NOMO-1 (cell line): ENCODE measurements around the gene POLR2L.

Source experiments
- DNase-seq, 2 experiments: peaks; one replicate each; lab custom pipeline; 2025; ENCODE audit not compliant: unreplicated experiment in 2 of 2; lab: John Stamatoyannopoulos, UW

POLR2L gene

GRCh38 chr11:839875-840617 is 2.3 kb downstream of the POLR2L start:
- DNase-seq: no peak

- no peak for DNase-seq
Measured at GRCh38 chr11:839280-839623, 3.1 kb downstream of the POLR2L start.

GRCh38 chr11:838441-839279 is 3.7 kb downstream of the POLR2L start:
- DNase-seq: no peak

- DNase-seq: no peak
Measured at GRCh38 chr11:837990-838307, 4.4 kb downstream of the POLR2L start.

GRCh38 chr11:837189-837989 is 4.9 kb downstream of the POLR2L start:
- DNase-seq: no peak

- no peak for DNase-seq
Measured at GRCh38 chr11:836700-837099, 5.6 kb downstream of the POLR2L start.

GRCh38 chr11:836274-836673 is 6.1 kb downstream of the POLR2L start:
- no peak for DNase-seq

- no peak for DNase-seq
Measured at GRCh38 chr11:834371-835316, 7.7 kb downstream of the POLR2L start.

GRCh38 chr11:833849-834311 is 8.4 kb downstream of the POLR2L start:
- no peak for DNase-seq

- peak in 1 of 2 experiments; percentile 47 for DNase-seq
Measured at GRCh38 chr11:833114-833791, 9.1 kb downstream of the POLR2L start.

- peak; percentile 15 to 47 for DNase-seq
Measured at GRCh38 chr11:832529-833113, 9.7 kb downstream of the POLR2L start, which contains the start of gene CD151. CD151 (plus strand) TSS chr11:832952; CDS start chr11:836070, 3,118 bp downstream.

- DNase-seq: no peak
Measured at GRCh38 chr11:831961-832528, 10.3 kb downstream of the POLR2L start.

- DNase-seq: no peak
Measured at GRCh38 chr11:831118-831864, 11.0 kb downstream of the POLR2L start.

- peak; percentile 64 to 72 for DNase-seq
Measured at GRCh38 chr11:830295-831117, 11.8 kb downstream of the POLR2L start.

GRCh38 chr11:829847-830294 is 12.5 kb downstream of the POLR2L start:
- no peak for DNase-seq

- no peak for DNase-seq
Measured at GRCh38 chr11:829176-829846, 13.0 kb downstream of the POLR2L start.
